Activated CD4-positive, alpha-beta T cell treated with anti-CD3 and anti-CD28 coated beads, Interleukin-2, amount 10 ng/mL, durations not matched to agents 7 days and 5 days (primary cell): ENCODE results near the gene PSTPIP1. TPM values are rescaled to one million over a fixed set of nuclear protein-coding genes. Genes with fewer than 3 reads are reported as not detected.

Experiments
- total RNA-seq, 2 experiments: library from RNA; stranded (reverse); gene quantifications; one replicate each; pipeline ENCODE4 v1.2.3, GENCODE V29; 2021

Gene PSTPIP1
- total RNA-seq, 2 experiments from 2014 or later = 135 to 176 TPM

Other genes starting within 250 kb of the PSTPIP1 start
- gene SCAPER, start 89.8 kb upstream of the PSTPIP1 start, total RNA-seq = 10 to 100 TPM; 28.1 to 28.6 TPM
- 10 to 100 TPM; 23.2 to 26.8 TPM for gene RCN2, start 63.4 kb upstream of the PSTPIP1 start, total RNA-seq
- gene TSPAN3, start 76.0 kb downstream of the PSTPIP1 start, total RNA-seq = 10 to 100 TPM; 14.5 to 16.7 TPM